Germinal center (tissue), 1 donor: Measurements from ENCODE around the gene CHST14.

Source experiments
- DNase-seq: peaks from one replicate; pipeline ENCODE4 v3.0.0; 2012; ENCODE audit warnings: mixed read lengths, low spot score

Gene CHST14

DNA sequence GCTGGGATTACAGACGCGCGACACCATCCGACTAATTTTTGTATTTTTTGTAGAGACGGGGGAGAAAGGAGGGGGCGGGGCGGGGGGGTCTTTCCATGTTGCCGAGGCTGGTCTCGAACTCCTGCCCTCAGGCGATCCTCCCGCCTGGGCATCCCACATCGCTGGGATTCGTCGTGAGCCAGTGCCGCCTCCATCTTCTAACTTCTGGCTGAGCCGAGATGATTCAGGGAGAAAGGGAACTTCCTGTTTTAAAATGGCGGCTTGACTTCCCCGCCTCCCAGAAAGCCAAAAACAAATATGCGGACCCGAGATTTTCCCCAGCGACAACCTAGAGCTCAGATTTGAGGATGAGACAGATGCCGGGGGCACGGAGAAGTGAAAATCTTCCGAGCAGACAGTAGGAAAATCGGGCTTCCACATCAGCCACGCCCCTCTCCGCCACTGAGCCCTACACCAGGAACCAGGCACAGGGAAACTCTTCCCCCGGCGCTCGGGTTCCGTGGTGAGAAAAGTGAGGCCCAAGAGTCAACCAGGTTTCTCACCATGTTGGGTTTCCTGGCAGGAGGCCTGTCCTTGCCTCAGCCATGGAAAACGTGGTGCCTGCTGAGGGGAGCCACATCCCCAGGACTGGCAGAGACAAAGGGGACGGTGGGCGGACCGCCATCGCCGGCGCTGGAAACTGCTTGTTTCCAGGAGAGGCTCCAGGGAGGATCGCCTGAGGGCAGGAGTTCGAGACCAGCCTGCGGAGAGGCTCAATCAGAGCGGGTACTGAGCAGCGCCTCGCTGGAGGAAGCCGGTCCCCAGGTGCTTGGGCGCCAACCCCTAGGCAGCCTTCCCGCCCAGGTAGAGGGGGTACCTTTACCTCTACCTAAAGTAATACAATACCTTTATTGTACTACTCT is 18.7 kb downstream of the CHST14 start:
- DNase-seq: no peak

- DNase-seq: no peak
Measured at GRCh38 chr15:40493089-40493840, 22.5 kb downstream of the CHST14 start.

GRCh38 chr15:40495516-40495915 is 24.7 kb downstream of the CHST14 start:
- no peak for DNase-seq

DNA sequence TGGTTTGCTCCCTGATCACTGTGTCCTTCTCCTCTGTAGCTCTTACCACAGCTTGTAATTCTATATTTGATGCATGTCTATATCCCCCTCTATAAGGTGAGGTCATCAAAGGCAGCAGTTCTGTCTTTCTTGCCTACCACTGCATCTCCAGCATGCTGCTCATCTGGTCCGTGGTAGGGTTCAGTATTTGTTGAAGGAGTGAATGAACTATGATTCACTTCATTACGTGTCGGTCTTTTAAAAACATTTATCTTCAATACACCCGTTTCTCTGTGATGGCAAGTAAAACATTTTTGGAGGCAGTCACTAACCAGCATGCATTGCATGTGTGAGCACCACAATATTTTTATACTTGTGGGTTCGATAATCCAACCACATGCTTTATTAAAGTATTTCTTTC is 27.6 kb downstream of the CHST14 start:
- no peak for DNase-seq

GRCh38 chr15:40498891-40499290 is 28.1 kb downstream of the CHST14 start:
- no peak for DNase-seq

DNA sequence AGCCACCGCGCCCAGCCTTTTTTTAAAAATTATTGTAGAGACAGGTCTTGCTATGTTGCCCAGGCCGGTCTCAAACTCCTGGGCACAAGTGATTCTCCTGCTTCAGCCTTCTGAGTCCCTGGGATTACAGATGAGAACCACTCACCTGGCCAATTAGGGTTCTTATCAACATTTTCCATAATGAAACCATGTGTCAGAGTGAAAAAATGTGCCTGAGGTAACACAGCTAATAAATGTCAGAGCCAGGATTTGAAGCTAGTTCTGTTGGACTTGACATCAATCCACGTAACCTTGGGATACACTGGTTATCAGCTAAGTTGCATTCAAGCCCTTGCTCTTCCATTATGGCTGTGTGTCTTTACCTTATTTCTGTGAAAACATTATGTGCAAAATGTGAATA is 29.1 kb downstream of the CHST14 start:
- DNase-seq: no peak

- no peak for DNase-seq
Measured at GRCh38 chr15:40500568-40501330, 30.0 kb downstream of the CHST14 start.

- DNase-seq: no peak
Measured at GRCh38 chr15:40501487-40501886, 30.7 kb downstream of the CHST14 start.

GRCh38 chr15:40506964-40507571 is 36.3 kb downstream of the CHST14 start:
- peak; percentile 65 for DNase-seq

GRCh38 chr15:40508216-40508615 is 37.4 kb downstream of the CHST14 start:
- DNase-seq: no peak

GRCh38 chr15:40510201-40510600 is 39.4 kb downstream of the CHST14 start:
- no peak for DNase-seq

GRCh38 chr15:40511093-40511471 is 40.3 kb downstream of the CHST14 start:
- DNase-seq: peak; percentile 71

GRCh38 chr15:40511472-40512133 is 40.8 kb downstream of the CHST14 start:
- DNase-seq: peak; percentile 58

GRCh38 chr15:40512440-40512839 is 41.7 kb downstream of the CHST14 start:
- DNase-seq: no peak

GRCh38 chr15:40513609-40514008 is 42.8 kb downstream of the CHST14 start:
- no peak for DNase-seq

GRCh38 chr15:40516322-40516721 is 45.5 kb downstream of the CHST14 start:
- DNase-seq: no peak
